Measurements from ENCODE around the gene MELTF.

Gene MELTF

GRCh38 chr3:196996454-196997265 lies 33.0 kb downstream of the MELTF start:
- ChIA-PET CTCF (interaction anchor here (0.6 to 1.6 kb wide), 5 partner anchors 13 to 190 kb away, joined by 3 to 6 read pairs (median 3); no protein-coding TSS in a partner anchor), POLR2A (no interaction called here)
- no peak overlapping the region for H3K4me3 ChIP-seq (ENCODE audit: low read depth, low read length)
- DNase-seq (ENCODE audit: low read depth, low spot score): no peak
- no peak for TF ChIP-seq CTCF (IDR thresholded peaks at IDR 0.05; ENCODE audit: insufficient read depth, low read length, missing control alignments)

DNA sequence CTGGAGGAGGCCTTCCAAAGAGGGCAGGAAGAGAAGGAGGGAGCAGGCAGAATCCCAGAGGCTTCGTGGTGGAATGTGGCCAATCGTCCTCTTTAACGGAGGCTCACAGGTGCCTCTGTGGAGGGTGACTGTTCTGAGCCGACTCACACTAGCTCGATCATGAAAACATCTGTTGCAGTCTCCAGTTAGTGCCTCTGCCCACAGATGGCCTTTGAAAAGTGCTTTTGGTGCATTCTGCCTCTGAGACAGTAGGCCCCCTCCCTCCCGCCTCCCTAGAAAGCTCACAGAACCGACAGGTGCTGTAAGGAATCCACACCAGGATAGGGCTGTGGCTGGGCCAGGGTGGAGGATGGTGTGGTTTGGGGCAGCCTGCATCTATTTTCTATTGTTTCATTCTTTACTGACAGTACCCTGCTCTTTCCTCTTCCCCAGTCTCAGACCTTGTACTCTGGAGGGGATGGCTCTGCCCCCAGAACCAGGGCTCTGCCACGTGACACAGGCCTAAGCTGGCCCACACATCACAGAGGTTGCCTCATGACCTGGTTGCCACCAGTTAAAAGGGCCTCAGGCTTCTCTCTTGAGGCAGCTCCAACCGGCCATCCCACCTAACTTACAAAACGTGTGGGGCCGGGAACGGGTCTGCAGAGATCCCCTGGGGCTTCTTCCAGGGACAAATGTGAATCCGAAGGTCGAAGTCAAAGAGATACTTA lies 33.8 kb downstream of the MELTF start:
- no peak overlapping the region for H3K4me3 ChIP-seq (ENCODE audit: low read depth, low read length)
- POLR2A ChIA-PET: no interaction called here
- no peak for DNase-seq (ENCODE audit: low read depth, low spot score)
- no peak for TF ChIP-seq CTCF (IDR thresholded peaks at IDR 0.05; ENCODE audit: insufficient read depth, low read length, missing control alignments)
- CTCF ChIA-PET: interaction anchor here (1.2 to 1.3 kb wide), 2 partner anchors 27 to 191 kb away, joined by 3 read pairs; no protein-coding TSS in a partner anchor

DNA sequence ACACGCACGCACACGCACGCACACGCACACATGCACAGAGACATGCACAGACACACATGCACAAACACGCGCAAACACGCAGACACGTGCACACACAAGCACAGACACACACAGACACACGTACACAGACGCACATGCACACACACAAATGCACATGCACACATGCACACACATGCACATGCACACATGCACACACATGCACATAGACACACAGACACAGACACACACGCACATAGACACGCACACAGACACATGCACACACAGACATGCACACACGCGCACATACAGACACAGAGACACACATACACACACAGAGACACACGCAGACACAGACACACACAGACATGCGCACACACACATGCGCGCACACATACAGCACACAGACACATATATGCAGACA lies 34.6 kb downstream of the MELTF start:
- ChIA-PET CTCF (interaction anchor here (1.3 kb wide), 1 partner anchor 28 kb away, joined by 3 read pairs; no protein-coding TSS in a partner anchor), POLR2A (no interaction called here)
- DNase-seq (ENCODE audit: low read depth, low spot score): no peak
- TF ChIP-seq CTCF (IDR thresholded peaks at IDR 0.05; ENCODE audit: insufficient read depth, low read length, missing control alignments): no peak
- no peak overlapping the region for H3K4me3 ChIP-seq (ENCODE audit: low read depth, low read length)

DNA sequence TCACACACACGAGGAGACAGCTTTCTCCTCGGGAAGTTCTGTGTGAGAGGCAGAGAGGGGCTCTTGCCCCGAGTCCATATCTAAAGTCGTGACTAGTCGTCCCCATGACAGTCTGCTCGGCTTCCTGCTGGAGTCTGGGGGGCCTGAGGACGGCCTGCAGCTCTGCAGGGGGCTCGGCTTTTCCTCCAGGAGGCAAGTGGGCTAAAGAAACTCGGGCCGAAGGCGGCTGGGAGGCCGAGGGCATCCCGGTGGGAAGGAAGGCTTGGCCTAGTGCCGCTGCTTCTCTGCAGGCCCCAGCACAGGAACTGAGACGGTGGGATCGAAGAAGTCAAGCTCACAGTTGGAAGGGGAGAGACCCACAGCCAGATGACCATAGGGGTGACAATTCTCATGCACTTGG lies 35.6 kb downstream of the MELTF start:
- POLR2A ChIA-PET: no interaction called here

GRCh38 chr3:196992461-196993065 lies 37.1 kb downstream of the MELTF start:
- ChIA-PET CTCF (interaction anchor here (2.1 to 3.0 kb wide), 2 partner anchors 10 to 14 kb away, joined by 9 to 26 read pairs; no protein-coding TSS in a partner anchor), POLR2A (no interaction called here)
- DNase-seq (ENCODE audit: low read depth, low spot score): no peak
- H3K4me3 ChIP-seq (ENCODE audit: low read depth, low read length): no peak overlapping the region
- no peak for TF ChIP-seq CTCF (IDR thresholded peaks at IDR 0.05; ENCODE audit: insufficient read depth, low read length, missing control alignments)

More for the DNA sequence above, 35.6 kb downstream of the MELTF start:
- CTCF ChIA-PET: interaction anchor here (0.7 to 3.0 kb wide), 5 partner anchors 9 to 35 kb away, joined by 3 to 26 read pairs (median 4); partner anchors contain the start of gene MELTF
- no peak overlapping the region for H3K4me3 ChIP-seq (ENCODE audit: low read depth, low read length)
- no peak for TF ChIP-seq CTCF (IDR thresholded peaks at IDR 0.05; ENCODE audit: insufficient read depth, low read length, missing control alignments)
- DNase-seq (ENCODE audit: low read depth, low spot score): no peak
